HCT116 (cell line): ENCODE measurements around the gene FHIT. TPM values are rescaled to one million over a fixed set of nuclear protein-coding genes. Genes with fewer than 3 reads are reported as not detected.

Experiments
- ATAC-seq: fragments of 200-7000 bp; cut with Tn5 transposase; 2 replicates; pipeline ENCODE4 v1.9.1; 2020; ENCODE audit warnings: mild to moderate bottlenecking, moderate library complexity
- BruUV-seq: library from RNA; stranded (reverse); fragments of 400-500 nt; replicated peaks from 2 replicates; lab custom pipeline; 2021; lab: Mats Ljungman, UMichigan
- CTCF ChIA-PET: fragments of 300-600 bp; sonication (Branson Sonifier 250); formaldehyde crosslinking; loops from one replicate; lab custom pipeline; 2021; ENCODE audit warnings: antibody characterized with exemption; lab: Charles Lee
- POLR2A ChIA-PET: fragments of 300-600, 350-600 bp; sonication (Branson Sonifier 250); formaldehyde crosslinking; loops from one replicate; lab custom pipeline; 2021; ENCODE audit warnings: antibody characterized with exemption; lab: Charles Lee
- RAD21 ChIA-PET, 2 experiments: fragments of 300-600 bp; sonication (Branson Sonifier 250); formaldehyde crosslinking; loops; one replicate each; lab custom pipeline; 2023; ENCODE audit warnings: low total read pairs in 2 of 2; ENCODE audit not compliant: uncharacterized antibody in 2 of 2, unreplicated experiment in 2 of 2, low non-redundant PET in 1 of 2; lab: Charles Lee
- DNase-seq: peaks from one replicate; pipeline ENCODE4 v3.0.0-alpha.2; 2010; ENCODE audit warnings: low read depth, low spot score
- H2AFZ ChIP-seq: fragments of 200-600 bp; shearing (Covaris generic), sonication (generic); 2 replicates; pipeline ENCODE4 v1.6.1; 2017; ENCODE audit warnings: low read depth, mixed run types, mixed read lengths, antibody characterized with exemption, low read length; ENCODE audit not compliant: poor library complexity, severe bottlenecking
- H3K27ac ChIP-seq: 2 replicates; pipeline ENCODE4 v1.5.1; 2012; ENCODE audit warnings: low read depth, low read length
- H3K27me3 ChIP-seq: fragments of 200-600 bp; sonication (generic); 2 replicates; pipeline ENCODE4 v1.6.1; 2016; ENCODE audit warnings: mixed run types, low read length, mixed read lengths; ENCODE audit not compliant: insufficient read depth
- H3K36me3 ChIP-seq, 2 experiments: fragments of 200-500 bp in 1 of 2; fragments of 200-600 bp in 1 of 2; sonication (Bioruptor generic) in 1 of 2; sonication (generic) in 1 of 2; 2 replicates each; pipeline versions ENCODE4 v1.5.1 to v1.6.1; 2014 to 2016; ENCODE audit warnings: low read length in 2 of 2, inconsistent platforms in 1 of 2, mixed read lengths in 1 of 2, mixed run types in 1 of 2; ENCODE audit not compliant: insufficient read depth in 2 of 2, control insufficient read depth in 1 of 2
- H3K4me1 ChIP-seq, 2 experiments: fragments of 200-600 bp in 1 of 2; sonication (generic) in 1 of 2; 2 replicates each; pipeline versions ENCODE4 v1.5.1 to v1.6.1; 2012 to 2017; ENCODE audit warnings: low read length in 2 of 2, inconsistent platforms in 1 of 2, mild to moderate bottlenecking in 1 of 2, mixed read lengths in 1 of 2, mixed run types in 1 of 2, moderate library complexity in 1 of 2; ENCODE audit not compliant: insufficient read depth in 2 of 2, control insufficient read depth in 1 of 2
- H3K4me2 ChIP-seq: fragments of 200-600 bp; sonication (generic); 2 replicates; pipeline ENCODE4 v1.6.1; 2017; ENCODE audit warnings: mixed run types, low read length, mixed read lengths
- H3K4me3 ChIP-seq, 2 experiments: fragments of 200-600 bp in 1 of 2; sonication (generic) in 1 of 2; replicated peaks in 1 of 2; 2 replicates each; pipeline ENCODE4 v1.5.1; 2011 to 2016; ENCODE audit warnings: low read length in 2 of 2, control low read depth in 1 of 2, low read depth in 1 of 2, mild to moderate bottlenecking in 1 of 2, mixed read lengths in 1 of 2, mixed run types in 1 of 2
- H3K79me2 ChIP-seq: fragments of 200-600 bp; sonication (generic); 2 replicates; pipeline ENCODE4 v1.6.1; 2017; ENCODE audit warnings: mild to moderate bottlenecking, mixed run types, low read length, moderate library complexity, mixed read lengths; ENCODE audit not compliant: insufficient read depth
- H3K9ac ChIP-seq: fragments of 200-600 bp; sonication (generic); 2 replicates; pipeline ENCODE4 v1.6.1; 2016; ENCODE audit warnings: low read length, mixed read lengths
- H3K9me2 ChIP-seq: fragments of 200-600 bp; sonication (generic), shearing (Covaris generic); 2 replicates; pipeline ENCODE4 v1.6.1; 2017; ENCODE audit warnings: mixed run types, mild to moderate bottlenecking, moderate library complexity; ENCODE audit not compliant: insufficient read depth
- H3K9me3 ChIP-seq, 2 experiments: fragments of 200-500 bp in 1 of 2; fragments of 200-600 bp in 1 of 2; sonication (Bioruptor generic) in 1 of 2; sonication (generic) in 1 of 2; 2 replicates each; pipeline ENCODE4 v1.6.1; 2014 to 2017; ENCODE audit warnings: low read length in 2 of 2, mixed read lengths in 2 of 2, inconsistent platforms in 1 of 2, low read depth in 1 of 2, mild to moderate bottlenecking in 1 of 2, mixed run types in 1 of 2, moderate library complexity in 1 of 2; ENCODE audit not compliant: control insufficient read depth in 1 of 2, insufficient read depth in 1 of 2
- H4K20me1 ChIP-seq: fragments of 200-600 bp; sonication (generic), shearing (Covaris generic); 2 replicates; pipeline ENCODE4 v1.6.1; 2017; ENCODE audit warnings: mixed run types, mild to moderate bottlenecking, moderate library complexity; ENCODE audit not compliant: insufficient read depth
- CTCF ChIP-seq, 3 experiments: fragments of 200-600 bp in 1 of 3; sonication (generic) in 1 of 3; IDR thresholded peaks in 2 of 3; conservative IDR thresholded peaks in 1 of 3; 2 replicates each; pipeline ENCODE4 v1.5.1; 2012 to 2017; ENCODE audit warnings: low read depth in 2 of 3, low read length in 2 of 3, antibody characterized with exemption in 1 of 3, borderline replicate concordance in 1 of 3, control low read depth in 1 of 3, mild to moderate bottlenecking in 1 of 3, mixed read lengths in 1 of 3, mixed run types in 1 of 3, moderate library complexity in 1 of 3; ENCODE audit not compliant: insufficient read depth in 1 of 3
- ELF1 ChIP-seq: IDR thresholded peaks from 2 replicates; pipeline ENCODE4 v1.6.1; 2012; ENCODE audit warnings: low read depth, borderline replicate concordance
- FOSL1 ChIP-seq: IDR thresholded peaks from 2 replicates; pipeline ENCODE4 v1.6.1; 2012; ENCODE audit warnings: low read depth
- MAX ChIP-seq: IDR thresholded peaks from 2 replicates; pipeline ENCODE4 v1.6.1; 2012
- RAD21 ChIP-seq: IDR thresholded peaks from 2 replicates; pipeline ENCODE4 v1.6.1; 2012; ENCODE audit warnings: low read depth, mild to moderate bottlenecking
- REST ChIP-seq: IDR thresholded peaks from 2 replicates; pipeline ENCODE4 v1.6.1; 2012; ENCODE audit warnings: low read depth
- SIN3A ChIP-seq: IDR thresholded peaks from 2 replicates; pipeline ENCODE4 v1.6.1; 2012; ENCODE audit warnings: low read depth
- ZNF274 ChIP-seq: fragments of 200-500 bp; sonication (Bioruptor generic); IDR thresholded peaks from 2 replicates; pipeline ENCODE4 v1.6.1; 2014; ENCODE audit warnings: mild to moderate bottlenecking, low read depth, low read length, inconsistent platforms
- intact Hi-C: fragments of 100-400 bp; cut with micrococcal nuclease; formaldehyde crosslinking; loops from 2 replicates; pipeline ENCODE4 v1.10.0; 2022
- total RNA-seq: library from RNA; stranded (reverse); gene quantifications from one replicate; pipeline ENCODE4 v1.2.1, GENCODE V29; 2021; ENCODE audit not compliant: unreplicated experiment
- TF ChIP-seq, protein P1 (sequence below): IDR thresholded peaks from 2 replicates; pipeline ENCODE4 v1.6.1; 2012

FHIT gene
- total RNA-seq, 1 experiment from 2014 or later = 20.1 TPM

- TF ChIP-seq REST (no peak), FOSL1 (no peak)
- TF ChIP-seq, protein P1, sequence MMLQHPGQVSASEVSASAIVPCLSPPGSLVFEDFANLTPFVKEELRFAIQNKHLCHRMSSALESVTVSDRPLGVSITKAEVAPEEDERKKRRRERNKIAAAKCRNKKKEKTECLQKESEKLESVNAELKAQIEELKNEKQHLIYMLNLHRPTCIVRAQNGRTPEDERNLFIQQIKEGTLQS = no peak
Measured at GRCh38 chr3:59791774-59792308, 1459.4 kb downstream of the FHIT start (continued).

DNA sequence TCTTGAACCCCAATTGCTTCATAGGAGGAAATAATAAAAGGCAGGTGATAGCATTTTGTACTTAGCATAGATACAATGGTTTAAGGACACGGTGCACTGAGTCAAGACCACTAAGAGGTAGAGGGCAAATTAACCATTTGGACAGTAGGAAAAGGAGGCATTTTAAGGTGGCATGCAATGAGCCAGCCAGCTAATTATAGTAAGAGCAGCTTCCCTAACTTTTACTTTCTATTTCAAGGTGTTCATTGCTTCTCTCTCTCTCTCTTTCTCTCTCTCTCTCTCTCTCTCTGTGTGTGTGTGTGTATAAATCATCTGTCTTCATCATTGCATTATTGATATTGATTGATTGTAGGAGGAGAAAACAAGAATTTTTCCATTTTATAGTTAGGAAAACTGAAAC lies 1461.0 kb downstream of the FHIT start:
- no peak overlapping the region for H2AFZ ChIP-seq
- ChIA-PET CTCF (no interaction called here), RAD21 (no interaction called here), POLR2A (no interaction called here)
- no peaks in the 10 kb centered on the region for H3K9me3 ChIP-seq
- H3K4me3 ChIP-seq = no peak overlapping the region
- H3K9me2 ChIP-seq = no peaks in the 10 kb centered on the region
- no peak overlapping the region for H3K4me2 ChIP-seq
- H4K20me1 ChIP-seq = no peaks in the 10 kb centered on the region
- no peak overlapping the region for H3K27ac ChIP-seq
- intact Hi-C loops = no loop called here
- H3K27me3 ChIP-seq = no peaks in the 10 kb centered on the region
- TF ChIP-seq ELF1 (no peak), SIN3A (no peak), ZNF274 (no peak), RAD21 (no peak), MAX (no peak), CTCF (IDR thresholded peaks at IDR 0.05 in 2 of 3, conservative IDR thresholded peaks at IDR 0.05 in 1 of 3; ENCODE audit: borderline replicate concordance in 1 of 3, insufficient read depth in 1 of 3, low read depth in 2 of 3, low read length in 2 of 3) (no peak), REST (no peak)
- TF ChIP-seq, protein P1 = no peak
- H3K4me1 ChIP-seq = no peaks in the 10 kb centered on the region
- no peaks in the 10 kb centered on the region for H3K36me3 ChIP-seq
- BruUV-seq = no TSS peak
- no peak for ATAC-seq
- H3K79me2 ChIP-seq = no peaks in the 10 kb centered on the region
- H3K9ac ChIP-seq = no peak overlapping the region
- DNase-seq = no peak
